Tibial artery (tissue), 4 donors: ENCODE results near the gene MC1R.

Experiments used
- DNase-seq, 2 donors: peaks; one replicate each; pipeline ENCODE4 v3.0.0-alpha.2; 2019
- H3K27ac ChIP-seq, 2 donors: fragments of 200-600 bp; sonication (generic) in 1 of 2; 1 replicate in 1 of 2; 2 replicates in 1 of 2; pipeline ENCODE4 v1.5.1; 2018 to 2019; ENCODE audit warnings: mild to moderate bottlenecking in 1 of 2
- H3K27me3 ChIP-seq, 2 donors: fragments of 200-600 bp; sonication (generic) in 1 of 2; one replicate each; pipeline versions ENCODE4 v1.5.1 to v1.6.0; 2016 to 2019
- H3K36me3 ChIP-seq, 3 donors: fragments of 200-600 bp; sonication (generic) in 2 of 3; one replicate each; pipeline ENCODE4 v1.5.1; 2016 to 2019; ENCODE audit warnings: mild to moderate bottlenecking in 2 of 3
- H3K4me1 ChIP-seq, 4 donors: fragments of 200-600 bp; sonication (generic) in 2 of 4; 1 replicate in 3 of 4; 2 replicates in 1 of 4; pipeline ENCODE4 v1.5.1; 2016 to 2019
- H3K4me3 ChIP-seq, 2 donors: fragments of 200-600 bp; sonication (generic) in 1 of 2; 1 replicate in 1 of 2; 2 replicates in 1 of 2; pipeline ENCODE4 v1.5.1; 2018 to 2019; ENCODE audit warnings: mild to moderate bottlenecking in 2 of 2
- H3K9me3 ChIP-seq, 3 donors: fragments of 200-600 bp; sonication (generic) in 1 of 3; one replicate each; pipeline ENCODE4 v1.5.1; 2016 to 2019
- CTCF ChIP-seq, 2 experiments: fragments of 200-600 bp in 1 of 2; fragments of 450-650 bp in 1 of 2; IDR thresholded peaks; one replicate each; pipeline ENCODE4 v1.5.1; 2017 to 2019; ENCODE audit warnings: antibody characterized with exemption in 2 of 2, mild to moderate bottlenecking in 1 of 2, moderate library complexity in 1 of 2
- intact Hi-C: fragments of 100-400 bp; cut with DNase I; formaldehyde crosslinking; loops from one replicate; pipeline ENCODE4 v1.15.0; 2023; ENCODE audit warnings: low total_unique reads

Gene MC1R

GRCh38 chr16:89918453-89919347 lies at the start of gene MC1R:
Gene MC1R, plus strand, starts transcription at chr16:89918862. Its CDS starts 397 bp downstream, at chr16:89919259.
- no peak for TF ChIP-seq CTCF (IDR thresholded peaks at IDR 0.05)
- Histone ChIP-seq H3K27ac (no peak within 1 kb of the TSS), H3K27me3 (peaks cover 0 to 53% of the 10 kb centered on the region in 2 donors), H3K36me3 (no peaks in the 10 kb centered on the region), H3K9me3 (no peaks in the 10 kb centered on the region), H3K4me3 (peak within 1 kb of the TSS; percentile 23 to 38), H3K4me1 (peaks cover 0 to 48% (median 40%) of the 10 kb centered on the region in 4 donors)
- no peak for DNase-seq
- intact Hi-C loops = no loop called here

DNA sequence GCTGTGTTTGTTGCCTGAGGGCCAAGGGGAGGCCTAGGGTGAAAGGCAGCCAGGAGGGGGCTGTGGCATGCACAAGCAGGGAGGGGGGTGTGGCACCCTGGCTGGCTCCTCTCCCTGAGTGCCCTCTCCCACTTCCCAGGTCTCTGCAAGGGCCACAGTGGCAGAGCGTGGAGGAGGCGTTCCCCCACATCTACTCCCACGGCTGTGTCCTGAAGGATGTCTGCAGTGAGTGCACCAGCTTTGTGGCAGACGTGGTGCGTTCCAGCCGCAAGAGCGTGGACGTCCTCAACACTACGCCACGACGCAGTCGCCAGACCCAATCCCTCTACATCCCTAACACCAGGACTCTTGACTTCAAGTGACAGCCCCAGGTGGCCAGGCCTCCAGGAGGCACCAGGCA lies 48.8 kb upstream of the MC1R start:
- no peaks in the 10 kb centered on the region for H3K27me3 ChIP-seq
- peaks cover 0 to 17% (median 14%) of the 10 kb centered on the region in 4 donors for H3K4me1 ChIP-seq
- no peak for DNase-seq
- H3K27ac ChIP-seq = no peak overlapping the region
- peaks cover 0 to 7% (median 3%) of the 10 kb centered on the region in 3 donors for H3K36me3 ChIP-seq
- no peak for TF ChIP-seq CTCF (IDR thresholded peaks at IDR 0.05)
- H3K4me3 ChIP-seq = no peak overlapping the region
- intact Hi-C loops = no loop called here
- peaks cover 0 to 9% (median 7%) of the 10 kb centered on the region in 3 donors for H3K9me3 ChIP-seq

DNA sequence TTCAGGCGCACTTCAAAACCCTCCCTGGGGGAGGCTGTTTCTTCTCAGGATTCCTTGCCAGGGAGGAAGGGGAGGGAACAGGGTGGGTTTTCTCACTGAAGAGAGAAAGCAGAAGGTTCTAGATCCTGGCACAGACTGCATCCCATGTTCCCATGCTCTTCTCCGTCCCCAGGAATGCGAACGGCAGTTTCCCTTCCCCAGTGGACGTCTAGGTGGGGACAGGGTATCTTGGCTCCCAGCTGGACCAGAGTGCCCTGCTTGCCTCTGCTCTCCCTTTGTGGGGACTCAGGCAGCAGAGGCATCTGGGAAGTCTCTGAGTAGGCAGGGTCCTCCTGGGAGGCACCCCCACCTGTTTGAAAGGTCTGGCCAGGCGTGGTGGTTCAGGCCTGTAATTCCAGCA lies 48.2 kb upstream of the MC1R start:
- no peak for TF ChIP-seq CTCF (IDR thresholded peaks at IDR 0.05)
- intact Hi-C loops = no loop called here
- H3K36me3 ChIP-seq = peaks cover 0 to 11% (median 4%) of the 10 kb centered on the region in 3 donors
- peaks cover 0 to 21% (median 15%) of the 10 kb centered on the region in 4 donors for H3K4me1 ChIP-seq
- H3K27ac ChIP-seq = no peak overlapping the region
- peaks cover 0 to 9% (median 7%) of the 10 kb centered on the region in 3 donors for H3K9me3 ChIP-seq
- no peak for DNase-seq
- H3K4me3 ChIP-seq = no peak overlapping the region
- no peaks in the 10 kb centered on the region for H3K27me3 ChIP-seq

- Histone ChIP-seq H3K4me3 (no peak overlapping the region), H3K9me3 (peaks cover 0 to 9% (median 7%) of the 10 kb centered on the region in 3 donors), H3K4me1 (peaks cover 0 to 21% (median 19%) of the 10 kb centered on the region in 4 donors), H3K27me3 (no peaks in the 10 kb centered on the region), H3K36me3 (peaks cover 0 to 12% (median 4%) of the 10 kb centered on the region in 3 donors), H3K27ac (no peak overlapping the region)
- intact Hi-C loops = loop anchor here (2.0 kb wide), 1 partner anchor 171 kb away; the partner anchor contains the start of gene SPATA2L
- TF ChIP-seq CTCF (IDR thresholded peaks at IDR 0.05) = no peak
- no peak for DNase-seq
Observed at GRCh38 chr16:89871895-89872294, 46.8 kb upstream of the MC1R start.

- Histone ChIP-seq H3K4me3 (peak within 1 kb of the TSS; percentile 91 to 99), H3K27ac (peak within 1 kb of the TSS; percentile 99 to 100), H3K9me3 (no peaks in the 10 kb centered on the region), H3K27me3 (no peaks in the 10 kb centered on the region), H3K4me1 (peaks cover 0 to 21% (median 19%) of the 10 kb centered on the region in 4 donors), H3K36me3 (peaks cover 0 to 16% (median 4%) of the 10 kb centered on the region in 3 donors)
- intact Hi-C loops = loop anchor here (2.0 kb wide), 1 partner anchor 173 kb away; the partner anchor contains the start of gene SPATA2L
- peak; percentile 66 to 89 for DNase-seq
- no peak for TF ChIP-seq CTCF (IDR thresholded peaks at IDR 0.05)
Observed at GRCh38 chr16:89873109-89873971, 45.3 kb upstream of the MC1R start, which contains the start of gene TCF25. Gene TCF25, plus strand, starts transcription at chr16:89873592. Its CDS starts 76 bp downstream, at chr16:89873668.
